Central memory CD4-positive, alpha-beta T cell (primary cell): ENCODE measurements around the gene KIF23.
"Not testable (repeated sequence)": the region's sequence is repeated elsewhere in the genome, so short reads cannot be mapped to it uniquely, and the experiment has no call there.

Source experiments
- DNase-seq: peaks from one replicate; pipeline ENCODE4 v3.0.0; 2022
- total RNA-seq, 3 experiments: gene quantifications; one replicate each; lab custom pipeline; 2026; lab: John Stamatoyannopoulos, UW

Gene KIF23
- total RNA-seq: 0.11 to 4.1 (median 1.7) reads per million in 3 experiments

GRCh38 chr15:69413822-69414700, at the start of gene KIF23:
Gene KIF23, plus strand, starts transcription at chr15:69414349. Its CDS starts 117 bp downstream, at chr15:69414466.
- peak; percentile 89 for DNase-seq

- DNase-seq: no peak
Observed at GRCh38 chr15:69367236-69367635, 46.9 kb upstream of the KIF23 start.

GRCh38 chr15:69369631-69370030, 44.5 kb upstream of the KIF23 start:
- DNase-seq: no peak

- DNase-seq: no peak
Observed at GRCh38 chr15:69373406-69373805, 40.7 kb upstream of the KIF23 start.

GRCh38 chr15:69375151-69375790, 38.9 kb upstream of the KIF23 start:
- DNase-seq: no peak

GRCh38 chr15:69377216-69377970, 36.8 kb upstream of the KIF23 start:
- DNase-seq: no peak

- no peak for DNase-seq
Observed at GRCh38 chr15:69380100-69380725, 33.9 kb upstream of the KIF23 start.

- DNase-seq: no peak
Observed at GRCh38 chr15:69380726-69381105, 33.4 kb upstream of the KIF23 start.

- DNase-seq: not testable (repeated sequence)
Observed at GRCh38 chr15:69382176-69382575, 32.0 kb upstream of the KIF23 start.

- not testable (repeated sequence) for DNase-seq
Observed at GRCh38 chr15:69384066-69384465, 30.1 kb upstream of the KIF23 start.

- DNase-seq: no peak
Observed at GRCh38 chr15:69384626-69385598, 29.2 kb upstream of the KIF23 start.

- no peak for DNase-seq
Observed at GRCh38 chr15:69385831-69386230, 28.3 kb upstream of the KIF23 start.

GRCh38 chr15:69386284-69386683, 27.9 kb upstream of the KIF23 start:
- DNase-seq: no peak

- no peak for DNase-seq
Observed at GRCh38 chr15:69388260-69388705, 25.9 kb upstream of the KIF23 start.

- DNase-seq: no peak
Observed at GRCh38 chr15:69389426-69389825, 24.7 kb upstream of the KIF23 start.

- no peak for DNase-seq
Observed at GRCh38 chr15:69390575-69390974, 23.6 kb upstream of the KIF23 start.

- no peak for DNase-seq
Observed at GRCh38 chr15:69391046-69391757, 22.9 kb upstream of the KIF23 start.

GRCh38 chr15:69392352-69392751, 21.8 kb upstream of the KIF23 start:
- no peak for DNase-seq

GRCh38 chr15:69393831-69394491, 20.2 kb upstream of the KIF23 start:
- DNase-seq: no peak
